ENCODE results near the gene KIF12.

Gene KIF12

DNA sequence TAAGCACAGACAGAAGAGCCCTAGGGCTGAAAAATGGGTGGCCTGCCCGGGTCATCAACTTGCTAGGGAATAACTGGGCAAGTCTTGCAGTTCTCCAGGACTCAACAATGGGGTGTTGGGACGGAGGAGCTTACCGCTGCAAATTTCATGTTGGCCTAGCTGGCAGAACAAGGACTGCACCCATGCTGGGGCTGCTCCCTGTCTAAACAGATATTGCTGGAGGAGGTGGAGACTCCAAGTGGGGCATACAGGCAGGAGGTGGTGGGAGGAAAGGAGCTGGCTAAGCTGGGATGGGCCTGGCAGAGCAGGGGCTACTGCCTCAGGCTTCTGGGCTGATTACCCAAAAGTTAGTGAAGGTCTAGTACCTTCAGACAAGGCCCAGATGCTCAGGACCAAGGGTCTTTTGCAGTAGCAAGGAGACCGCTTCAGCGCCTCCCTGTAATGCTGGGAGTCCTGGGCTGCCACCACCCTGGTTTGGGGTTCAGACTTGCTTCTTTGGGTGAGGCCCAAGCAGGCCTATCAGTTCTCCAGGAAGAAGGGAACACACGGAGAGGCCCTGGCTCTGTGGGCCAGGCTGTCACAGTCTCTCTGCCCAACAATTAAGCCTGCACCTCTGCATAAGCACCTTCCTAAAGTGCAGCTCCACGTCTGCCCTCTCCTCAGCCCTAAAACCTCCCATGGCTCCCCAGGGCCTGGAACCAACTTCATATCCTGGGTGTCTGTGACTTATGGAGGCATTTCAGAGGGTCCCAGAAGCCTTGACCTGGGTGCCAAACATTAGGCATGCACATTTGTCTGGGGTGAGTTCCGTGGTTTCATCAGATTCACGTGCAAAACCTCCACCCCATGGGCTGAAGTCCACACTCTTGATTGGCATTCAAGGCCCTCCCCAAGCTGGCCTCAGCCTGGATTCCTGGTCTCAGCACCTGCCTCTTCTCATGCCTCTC is 24.2 kb upstream of the KIF12 start:
- H3K4me3 ChIP-seq (ENCODE audit: extremely low read depth, insufficient read depth, low read length, poor library complexity, severe bottlenecking), result no peak overlapping the region
- H3K9me3 ChIP-seq (ENCODE audit: control insufficient read depth, low read length), result peaks cover 3% of the 10 kb centered on the region
- no peak overlapping the region for H3K27ac ChIP-seq (ENCODE audit: low read depth, low read length, severe bottlenecking)
- WGBS, 2 experiments (ENCODE audit: insufficient coverage in 2 of 2), result 93 to 94% methylated on average over 7 to 8 of the region's 9 CpGs
- H3K4me1 ChIP-seq (ENCODE audit: control insufficient read depth, insufficient read depth, low read length, poor library complexity, severe bottlenecking), result no peaks in the 10 kb centered on the region
- no peaks in the 10 kb centered on the region for H3K36me3 ChIP-seq (ENCODE audit: control insufficient read depth, insufficient read depth, low read length)

DNA sequence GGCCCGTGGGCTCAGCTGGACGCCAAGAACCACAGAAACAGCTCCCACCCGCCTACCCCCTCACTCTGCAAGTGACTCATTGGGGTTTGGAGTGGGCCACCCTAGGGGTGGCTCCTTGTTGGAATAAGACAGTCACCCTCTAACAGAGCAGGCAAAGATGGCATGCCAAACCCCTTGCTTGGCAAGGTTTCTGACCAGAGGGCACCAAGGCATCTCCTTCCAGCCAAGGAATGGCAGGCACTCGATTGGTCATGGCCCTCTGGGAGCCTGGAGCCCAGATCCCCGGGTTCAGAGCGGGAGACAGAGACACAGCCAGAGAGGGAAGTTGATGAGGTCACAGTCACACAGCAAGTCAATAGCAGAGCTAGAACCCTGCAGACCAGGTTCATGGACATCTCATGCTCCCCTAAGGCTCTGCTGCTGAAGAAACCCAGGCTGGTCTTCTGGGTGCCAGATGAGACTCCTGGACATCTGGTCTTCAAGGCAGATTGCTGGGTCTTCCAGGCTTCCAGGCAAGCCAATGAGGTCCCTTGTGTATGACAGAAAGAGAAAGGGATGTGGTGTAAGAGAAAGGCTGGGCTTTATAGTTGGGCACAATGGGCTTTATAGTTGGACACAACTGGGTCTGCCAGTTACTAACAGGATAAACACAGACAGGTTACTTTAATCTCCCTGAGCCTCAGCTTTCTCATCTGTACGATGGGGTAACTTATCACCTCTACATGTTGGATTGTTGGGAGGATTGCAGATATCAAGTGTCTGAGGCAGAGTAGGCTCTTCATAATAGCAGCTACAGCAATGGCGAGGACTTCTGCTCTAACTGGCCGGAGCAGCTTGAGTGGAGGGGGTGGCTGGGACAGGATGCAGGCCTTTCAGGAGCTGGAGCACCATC is 23.3 kb upstream of the KIF12 start:
- H3K27ac ChIP-seq (ENCODE audit: low read depth, low read length, severe bottlenecking), result no peak overlapping the region
- WGBS, 2 experiments (ENCODE audit: insufficient coverage in 2 of 2), result 92 to 96% methylated on average over 7 of the region's 9 CpGs
- H3K4me1 ChIP-seq (ENCODE audit: control insufficient read depth, insufficient read depth, low read length, poor library complexity, severe bottlenecking), result no peaks in the 10 kb centered on the region
- H3K36me3 ChIP-seq (ENCODE audit: control insufficient read depth, insufficient read depth, low read length), result no peaks in the 10 kb centered on the region
- no peaks in the 10 kb centered on the region for H3K9me3 ChIP-seq (ENCODE audit: control insufficient read depth, low read length)
- no peak overlapping the region for H3K4me3 ChIP-seq (ENCODE audit: extremely low read depth, insufficient read depth, low read length, poor library complexity, severe bottlenecking)

- H3K27ac ChIP-seq (ENCODE audit: low read depth, low read length, severe bottlenecking), result no peak overlapping the region
- no peaks in the 10 kb centered on the region for H3K36me3 ChIP-seq (ENCODE audit: control insufficient read depth, insufficient read depth, low read length)
- H3K9me3 ChIP-seq (ENCODE audit: control insufficient read depth, low read length), result no peaks in the 10 kb centered on the region
- no peak overlapping the region for H3K4me3 ChIP-seq (ENCODE audit: extremely low read depth, insufficient read depth, low read length, poor library complexity, severe bottlenecking)
- no peaks in the 10 kb centered on the region for H3K4me1 ChIP-seq (ENCODE audit: control insufficient read depth, insufficient read depth, low read length, poor library complexity, severe bottlenecking)
- 91 to 95% methylated on average over 12 to 16 of the region's 16 CpGs for WGBS, 2 experiments (ENCODE audit: insufficient coverage in 2 of 2)
Observed at GRCh38 chr9:114121227-114122135, 22.4 kb upstream of the KIF12 start.

DNA sequence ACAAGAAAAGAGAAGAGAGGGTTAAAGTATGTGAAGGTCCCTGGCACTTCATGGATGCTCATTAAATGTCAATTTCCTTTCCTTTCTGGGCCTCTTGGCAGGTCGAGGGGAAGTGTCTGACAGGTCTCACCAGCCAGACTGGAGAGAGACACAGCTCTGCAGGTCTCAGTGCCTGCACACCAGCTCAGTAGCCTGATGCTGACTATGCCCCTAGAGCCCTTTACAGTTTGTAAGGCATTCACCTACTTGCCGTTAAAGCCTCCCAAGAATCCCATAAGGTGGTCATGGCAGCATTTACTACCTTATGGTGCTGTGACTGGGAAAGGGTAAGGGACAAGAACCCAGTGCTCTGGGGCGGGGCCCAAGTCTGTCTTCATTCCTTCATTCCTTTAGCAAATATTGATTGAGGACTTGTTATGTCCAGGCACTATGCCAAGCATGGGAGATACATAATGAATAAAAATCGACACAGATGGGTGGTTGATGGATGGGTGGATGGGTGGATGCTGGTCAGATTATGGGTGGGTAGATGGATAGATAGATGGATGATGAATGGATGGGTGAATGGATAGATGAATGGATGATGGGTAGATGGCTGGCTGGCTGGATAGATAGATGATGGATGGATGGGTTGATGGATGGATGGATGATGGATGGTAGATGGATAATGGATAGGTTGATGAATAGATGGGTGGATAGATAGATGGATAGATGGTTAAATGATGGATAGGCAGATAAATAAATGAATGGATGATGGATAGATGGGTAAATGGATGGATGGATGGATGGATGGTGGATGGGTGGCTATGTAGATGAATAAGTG is 21.3 kb upstream of the KIF12 start:
- WGBS, 2 experiments (ENCODE audit: insufficient coverage in 2 of 2), result 66 to 92% methylated on average over 2 to 4 of the region's 4 CpGs
- Histone ChIP-seq H3K27ac (ENCODE audit: low read depth, low read length, severe bottlenecking) (no peak overlapping the region), H3K4me3 (ENCODE audit: extremely low read depth, insufficient read depth, low read length, poor library complexity, severe bottlenecking) (no peak overlapping the region), H3K36me3 (ENCODE audit: control insufficient read depth, insufficient read depth, low read length) (no peaks in the 10 kb centered on the region), H3K9me3 (ENCODE audit: control insufficient read depth, low read length) (no peaks in the 10 kb centered on the region), H3K4me1 (ENCODE audit: control insufficient read depth, insufficient read depth, low read length, poor library complexity, severe bottlenecking) (no peaks in the 10 kb centered on the region)

DNA sequence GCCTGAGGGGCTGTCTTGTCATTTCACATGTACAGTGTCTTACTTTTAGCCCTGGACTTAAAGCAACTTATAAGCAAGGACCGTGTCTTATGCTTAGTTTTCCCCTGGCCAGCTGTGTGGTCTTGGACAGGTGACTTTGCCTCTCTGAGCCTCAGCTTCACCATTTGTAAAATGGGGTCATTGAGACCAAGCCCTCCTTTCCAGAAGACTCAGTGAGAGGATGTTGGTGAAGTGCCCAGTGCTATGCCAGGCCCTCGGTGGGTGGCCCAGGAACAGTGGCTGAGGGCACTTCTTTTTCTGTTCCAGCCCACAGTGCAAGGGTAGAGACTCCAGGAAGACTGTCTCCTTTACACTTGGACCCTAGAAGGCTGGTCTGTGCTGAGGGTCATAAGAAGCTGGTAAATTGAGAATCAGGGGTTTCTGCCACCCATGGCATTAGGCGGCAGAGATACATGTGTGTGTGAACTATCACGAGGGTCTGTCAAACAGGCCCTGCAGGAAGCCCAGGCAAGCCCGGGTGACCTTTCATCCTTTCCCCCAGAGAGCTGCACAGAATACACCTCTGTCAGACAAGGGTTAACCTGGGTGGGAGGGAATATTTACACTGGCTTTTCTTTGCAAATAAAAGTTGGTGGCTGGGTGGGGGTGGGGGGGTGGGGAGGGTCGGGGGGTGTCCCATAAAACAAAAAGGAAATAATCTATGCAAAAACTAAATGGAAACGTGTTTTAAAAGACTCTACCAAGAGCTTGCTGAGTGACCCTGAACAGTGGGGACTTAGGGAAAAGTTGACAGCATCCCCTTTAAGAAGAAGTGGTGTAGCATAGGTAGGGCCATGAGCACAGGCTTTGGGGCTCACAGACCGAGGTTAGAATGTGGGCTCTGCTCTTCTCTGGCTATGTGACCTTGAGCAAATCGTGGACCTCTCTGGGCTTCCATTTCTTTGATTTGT is 20.4 kb upstream of the KIF12 start:
- Histone ChIP-seq H3K4me3 (ENCODE audit: extremely low read depth, insufficient read depth, low read length, poor library complexity, severe bottlenecking) (no peak overlapping the region), H3K27ac (ENCODE audit: low read depth, low read length, severe bottlenecking) (no peak overlapping the region), H3K36me3 (ENCODE audit: control insufficient read depth, insufficient read depth, low read length) (no peaks in the 10 kb centered on the region), H3K4me1 (ENCODE audit: control insufficient read depth, insufficient read depth, low read length, poor library complexity, severe bottlenecking) (no peaks in the 10 kb centered on the region), H3K9me3 (ENCODE audit: control insufficient read depth, low read length) (no peaks in the 10 kb centered on the region)
- WGBS, 2 experiments (ENCODE audit: insufficient coverage in 2 of 2), result 76 to 80% methylated on average over 5 to 6 of the region's 9 CpGs

DNA sequence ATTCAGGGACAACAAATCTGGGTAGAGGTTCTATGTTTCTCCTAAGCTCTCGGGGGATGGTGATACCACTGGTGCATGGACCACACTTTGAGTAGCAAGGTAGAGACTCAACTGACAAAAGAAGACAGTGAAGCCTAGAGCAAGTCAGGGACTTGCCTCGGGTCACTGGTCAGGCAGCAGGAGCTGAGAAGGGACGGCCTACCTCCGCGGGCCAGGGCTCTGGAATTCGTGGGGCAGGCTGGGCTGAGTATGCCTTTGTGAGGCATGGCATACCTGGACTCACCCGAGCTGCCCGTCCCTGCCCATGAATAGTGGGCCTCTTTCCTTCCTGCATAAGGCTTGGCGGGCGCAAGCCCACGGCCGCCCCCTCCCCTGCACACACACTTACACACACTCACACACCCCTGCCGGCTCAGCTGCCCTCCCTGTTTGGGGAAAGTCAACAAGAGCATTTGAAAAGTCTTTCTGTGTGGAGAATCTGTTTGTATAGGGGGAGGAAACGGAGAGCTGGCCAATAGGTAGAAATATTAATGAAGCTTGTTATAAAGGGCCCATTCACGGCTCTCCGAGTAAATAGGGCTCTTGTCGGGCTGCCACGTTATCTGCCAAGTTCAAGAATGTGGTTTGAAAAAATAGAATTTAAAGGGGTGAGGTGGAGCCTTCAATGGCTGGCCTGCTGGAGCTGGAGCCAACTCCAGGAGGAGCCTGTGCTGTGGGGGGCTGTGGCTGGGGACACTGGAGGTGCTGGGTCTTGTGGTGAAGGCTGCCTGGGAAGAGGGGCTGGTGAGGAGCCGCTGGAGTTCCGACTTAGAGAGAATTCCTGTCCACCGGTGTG is 19.1 kb upstream of the KIF12 start:
- H3K9me3 ChIP-seq (ENCODE audit: control insufficient read depth, low read length), result no peaks in the 10 kb centered on the region
- H3K36me3 ChIP-seq (ENCODE audit: control insufficient read depth, insufficient read depth, low read length), result no peaks in the 10 kb centered on the region
- WGBS, 2 experiments (ENCODE audit: insufficient coverage in 2 of 2), result 84 to 85% methylated on average over 15 to 16 of the region's 21 CpGs
- no peak overlapping the region for H3K27ac ChIP-seq (ENCODE audit: low read depth, low read length, severe bottlenecking)
- H3K4me1 ChIP-seq (ENCODE audit: control insufficient read depth, insufficient read depth, low read length, poor library complexity, severe bottlenecking), result no peaks in the 10 kb centered on the region
- H3K4me3 ChIP-seq (ENCODE audit: extremely low read depth, insufficient read depth, low read length, poor library complexity, severe bottlenecking), result no peak overlapping the region

- H3K27ac ChIP-seq (ENCODE audit: low read depth, low read length, severe bottlenecking), result no peak overlapping the region
- H3K4me3 ChIP-seq (ENCODE audit: extremely low read depth, insufficient read depth, low read length, poor library complexity, severe bottlenecking), result no peak overlapping the region
- no peaks in the 10 kb centered on the region for H3K4me1 ChIP-seq (ENCODE audit: control insufficient read depth, insufficient read depth, low read length, poor library complexity, severe bottlenecking)
- no peaks in the 10 kb centered on the region for H3K36me3 ChIP-seq (ENCODE audit: control insufficient read depth, insufficient read depth, low read length)
- WGBS, 2 experiments (ENCODE audit: insufficient coverage in 2 of 2), result 79 to 80% methylated on average over 5 to 7 of the region's 7 CpGs
- no peaks in the 10 kb centered on the region for H3K9me3 ChIP-seq (ENCODE audit: control insufficient read depth, low read length)
Observed at GRCh38 chr9:114117614-114117995, 18.5 kb upstream of the KIF12 start.

DNA sequence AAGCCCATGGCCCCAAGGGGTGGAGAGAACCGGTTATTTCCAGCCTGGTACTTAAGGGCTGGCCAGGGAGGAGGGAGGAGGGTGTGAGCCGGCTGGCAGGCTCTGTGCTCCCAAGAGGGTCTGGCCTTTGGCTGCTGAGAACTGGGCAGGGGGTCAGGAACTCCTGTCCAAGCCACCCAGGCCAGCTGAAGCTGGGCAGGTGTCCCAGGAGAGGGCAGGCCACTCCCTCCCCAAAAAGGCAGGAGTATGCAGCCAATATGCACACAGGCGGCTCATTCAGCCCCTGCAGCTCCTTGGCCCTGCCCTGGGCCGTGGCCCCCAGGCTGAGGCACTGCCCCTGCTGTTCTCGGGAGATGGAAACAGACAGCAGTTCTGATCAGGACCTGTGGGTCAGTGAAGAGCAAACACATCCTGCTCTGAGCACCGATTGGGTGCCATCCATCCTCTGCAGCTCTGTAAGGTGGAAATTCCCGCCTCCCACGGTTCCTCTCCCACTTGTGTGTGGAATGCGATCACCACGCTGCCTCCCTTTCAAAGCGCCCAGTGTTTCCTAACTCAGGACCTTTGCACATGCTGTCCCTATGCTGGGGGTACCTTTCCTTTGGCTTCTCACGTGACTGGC is 17.1 kb upstream of the KIF12 start:
- H3K9me3 ChIP-seq (ENCODE audit: control insufficient read depth, low read length), result no peaks in the 10 kb centered on the region
- no peak overlapping the region for H3K4me3 ChIP-seq (ENCODE audit: extremely low read depth, insufficient read depth, low read length, poor library complexity, severe bottlenecking)
- H3K4me1 ChIP-seq (ENCODE audit: control insufficient read depth, insufficient read depth, low read length, poor library complexity, severe bottlenecking), result no peaks in the 10 kb centered on the region
- no peak overlapping the region for H3K27ac ChIP-seq (ENCODE audit: low read depth, low read length, severe bottlenecking)
- WGBS, 2 experiments (ENCODE audit: insufficient coverage in 2 of 2), result 83 to 86% methylated on average over 10 to 12 of the region's 12 CpGs
- no peaks in the 10 kb centered on the region for H3K36me3 ChIP-seq (ENCODE audit: control insufficient read depth, insufficient read depth, low read length)

Data from mesodermal cell (in vitro differentiated cells).